ENCODE data around the gene MDH1.

Gene MDH1

GRCh38 chr2:63639344-63639743 lies 50.6 kb downstream of the MDH1 start:
- DNase-seq = no peak

GRCh38 chr2:63642946-63643345 lies 54.2 kb downstream of the MDH1 start:
- no peak for DNase-seq

GRCh38 chr2:63643486-63643885 lies 54.7 kb downstream of the MDH1 start:
- no peak for DNase-seq

DNA sequence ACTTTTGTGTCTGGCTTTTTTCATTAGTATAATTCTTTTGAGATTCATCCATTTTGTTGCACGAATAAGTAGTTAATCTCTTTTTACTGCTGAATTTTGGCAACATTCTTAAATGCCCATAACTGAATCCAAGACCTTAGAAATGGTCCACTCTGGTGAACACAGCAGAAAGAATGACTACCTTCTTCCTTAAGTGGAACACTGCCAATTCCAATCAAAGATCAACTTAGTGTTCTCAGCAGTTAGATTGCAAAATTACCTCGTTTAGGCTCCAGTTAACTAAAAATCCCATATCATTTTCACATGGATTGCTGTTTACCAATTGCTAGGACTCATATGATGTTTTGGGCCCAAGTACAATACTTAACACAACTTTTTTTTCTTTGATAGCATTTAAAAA lies 59.9 kb downstream of the MDH1 start:
- DNase-seq = no peak

- DNase-seq = no peak
Measured at GRCh38 chr2:63649829-63650228, 61.1 kb downstream of the MDH1 start.

- DNase-seq = no peak
Measured at GRCh38 chr2:63650756-63651155, 62.0 kb downstream of the MDH1 start.

DNA sequence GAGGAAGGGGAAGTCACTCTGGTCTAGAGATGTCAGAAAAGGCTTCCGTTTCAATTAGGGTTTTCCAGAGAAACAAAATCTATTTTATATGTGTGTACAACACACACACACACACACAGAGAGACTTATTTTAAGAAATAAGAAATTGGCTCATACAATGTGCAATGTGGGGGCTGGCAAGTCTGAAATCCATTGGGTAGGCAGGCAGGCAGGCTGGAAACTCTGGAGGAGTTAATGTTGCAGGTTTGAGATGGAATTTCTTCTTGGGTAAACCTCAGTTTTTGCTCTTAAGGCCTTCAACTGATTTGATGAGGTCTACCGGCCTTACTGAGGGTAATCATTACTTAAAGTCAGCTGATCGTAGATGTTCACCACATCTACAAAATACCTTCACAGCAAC lies 62.6 kb downstream of the MDH1 start:
- DNase-seq = no peak

GRCh38 chr2:63651861-63652651 lies 63.3 kb downstream of the MDH1 start:
- no peak for DNase-seq

DNA sequence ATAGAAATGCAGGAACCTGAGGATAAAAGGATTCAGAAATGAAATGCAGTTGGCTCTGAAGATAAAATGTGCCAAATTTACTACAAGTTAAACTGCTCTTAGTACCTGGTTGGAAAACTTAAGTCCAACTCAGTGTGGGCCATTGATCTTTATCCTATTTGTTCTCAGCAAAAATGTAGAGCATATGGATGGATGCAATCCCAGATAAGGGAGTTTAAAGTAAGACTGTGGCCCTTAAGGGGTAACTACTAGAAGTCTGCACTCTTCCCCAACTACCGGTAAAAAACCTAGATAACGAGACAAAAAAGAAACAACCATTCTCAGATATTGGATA lies 63.9 kb downstream of the MDH1 start:
- no peak for DNase-seq

- DNase-seq = no peak
Measured at GRCh38 chr2:63654959-63655358, 66.2 kb downstream of the MDH1 start.

Data from NCI-H187 treated with DMSO at 0.1 percent for 48 hours (cell line).